ENCODE measurements around the gene PRSS22.
A peak's percentile ranks its signal among the peaks of the same experiment; 100 is the strongest.

The PRSS22 gene

DNA sequence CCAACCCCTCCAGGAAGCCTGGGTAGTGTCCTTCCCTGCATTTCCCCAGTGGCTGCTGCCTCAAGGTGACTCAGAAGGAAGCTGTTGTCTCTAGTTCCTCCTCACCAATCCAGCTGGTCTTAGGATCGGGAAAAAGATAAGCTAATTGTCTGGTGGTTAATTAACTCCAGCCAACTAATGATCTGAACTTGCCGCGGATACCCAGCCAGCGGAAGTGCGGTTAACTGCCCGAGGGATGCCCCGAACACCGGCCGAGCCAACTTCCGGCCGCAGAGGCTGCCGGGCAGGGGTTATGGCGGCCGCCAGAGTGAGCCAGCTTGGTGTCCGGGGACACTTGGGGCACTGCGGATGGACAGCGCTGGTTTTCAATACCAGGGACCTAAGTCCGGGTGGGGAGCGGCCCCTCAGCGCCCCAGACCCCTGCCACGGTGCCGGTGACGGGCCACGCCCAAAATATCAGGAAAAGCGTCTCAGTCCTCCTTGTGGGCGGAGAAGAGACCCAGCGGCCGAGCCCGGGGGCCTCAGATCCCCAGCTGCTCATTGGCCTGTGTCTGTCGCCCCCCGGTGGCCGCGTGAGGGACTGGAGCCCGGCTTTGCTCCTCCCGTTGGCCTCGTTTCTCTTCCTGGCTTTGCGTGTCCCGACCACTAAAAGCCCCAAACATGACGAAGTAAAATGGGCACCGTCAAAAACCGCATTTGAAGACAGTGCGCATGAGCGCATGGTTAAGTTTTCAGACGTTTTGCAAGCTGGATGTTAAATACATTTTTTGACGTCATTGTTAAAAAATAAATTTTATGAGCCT, 10.2 kb upstream of the PRSS22 start:
- no peak for TF ChIP-seq EZH2phosphoT487 (conservative IDR thresholded peaks at IDR 0.05; ENCODE audit: low read length)
- TF ChIP-seq, protein P1, sequence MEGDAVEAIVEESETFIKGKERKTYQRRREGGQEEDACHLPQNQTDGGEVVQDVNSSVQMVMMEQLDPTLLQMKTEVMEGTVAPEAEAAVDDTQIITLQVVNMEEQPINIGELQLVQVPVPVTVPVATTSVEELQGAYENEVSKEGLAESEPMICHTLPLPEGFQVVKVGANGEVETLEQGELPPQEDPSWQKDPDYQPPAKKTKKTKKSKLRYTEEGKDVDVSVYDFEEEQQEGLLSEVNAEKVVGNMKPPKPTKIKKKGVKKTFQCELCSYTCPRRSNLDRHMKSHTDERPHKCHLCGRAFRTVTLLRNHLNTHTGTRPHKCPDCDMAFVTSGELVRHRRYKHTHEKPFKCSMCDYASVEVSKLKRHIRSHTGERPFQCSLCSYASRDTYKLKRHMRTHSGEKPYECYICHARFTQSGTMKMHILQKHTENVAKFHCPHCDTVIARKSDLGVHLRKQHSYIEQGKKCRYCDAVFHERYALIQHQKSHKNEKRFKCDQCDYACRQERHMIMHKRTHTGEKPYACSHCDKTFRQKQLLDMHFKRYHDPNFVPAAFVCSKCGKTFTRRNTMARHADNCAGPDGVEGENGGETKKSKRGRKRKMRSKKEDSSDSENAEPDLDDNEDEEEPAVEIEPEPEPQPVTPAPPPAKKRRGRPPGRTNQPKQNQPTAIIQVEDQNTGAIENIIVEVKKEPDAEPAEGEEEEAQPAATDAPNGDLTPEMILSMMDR (IDR thresholded peaks at IDR 0.05; ENCODE audit: insufficient read depth, low read length, poor library complexity, severe bottlenecking) = peak; percentile 77
- Histone ChIP-seq H3K79me2 (ENCODE audit: insufficient read depth, low read length) (no peaks in the 10 kb centered on the region), H3K27me3 (ENCODE audit: low read length) (no peaks in the 10 kb centered on the region), H2AFZ (ENCODE audit: low read depth, low read length, severe bottlenecking) (peak overlapping the region; percentile 91), H3K36me3 (ENCODE audit: low read length) (no peaks in the 10 kb centered on the region), H3K4me2 (ENCODE audit: low read depth, low read length, poor library complexity, severe bottlenecking) (peak overlapping the region; percentile 71), H3K9me2 (replicated peaks; ENCODE audit: insufficient read depth, low read length) (no peaks in the 10 kb centered on the region), H3K4me3 (ENCODE audit: insufficient read depth, low read length, poor library complexity, severe bottlenecking) (peak overlapping the region; percentile 56), H3F3A (ENCODE audit: insufficient read depth) (peaks cover 4% of the 10 kb centered on the region; the same call in 1 of the 2 replicates), H3K9ac (ENCODE audit: low read length) (peak overlapping the region; percentile 62), H4K20me1 (ENCODE audit: low read depth, low read length) (no peaks in the 10 kb centered on the region), H3K9me3 (ENCODE audit: insufficient read depth, low read length) (no peaks in the 10 kb centered on the region), H3K27ac (ENCODE audit: low read depth, low read length) (peak overlapping the region; percentile 46)

DNA sequence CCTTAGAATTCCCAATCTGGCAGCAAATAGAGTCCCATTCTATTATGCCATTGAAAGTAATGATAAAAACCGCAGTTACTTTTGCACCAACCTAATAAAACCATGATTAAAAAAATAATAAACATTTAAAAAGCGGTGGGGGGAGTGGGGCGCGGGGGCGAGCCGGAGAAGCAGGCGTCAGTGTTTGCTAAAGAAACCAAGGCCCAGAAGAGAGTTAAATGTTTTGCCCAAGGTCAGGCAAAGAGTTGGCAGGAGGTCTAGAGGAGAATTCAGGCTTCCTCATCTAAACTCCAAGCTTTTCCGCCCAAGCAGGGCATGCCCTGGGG, 9.7 kb upstream of the PRSS22 start:
- peak overlapping the region; percentile 62 for H3K9ac ChIP-seq (ENCODE audit: low read length)
- peak overlapping the region; percentile 56 for H3K4me3 ChIP-seq (ENCODE audit: insufficient read depth, low read length, poor library complexity, severe bottlenecking)
- H2AFZ ChIP-seq (ENCODE audit: low read depth, low read length, severe bottlenecking) = peak overlapping the region; percentile 91
- H3K4me2 ChIP-seq (ENCODE audit: low read depth, low read length, poor library complexity, severe bottlenecking) = peak overlapping the region; percentile 71
- H3K27me3 ChIP-seq (ENCODE audit: low read length) = no peaks in the 10 kb centered on the region
- H3K9me2 ChIP-seq (replicated peaks; ENCODE audit: insufficient read depth, low read length) = no peaks in the 10 kb centered on the region
- no peaks in the 10 kb centered on the region for H3K79me2 ChIP-seq (ENCODE audit: insufficient read depth, low read length)
- H3K36me3 ChIP-seq (ENCODE audit: low read length) = no peaks in the 10 kb centered on the region
- peaks cover 4% of the 10 kb centered on the region; the same call in 1 of the 2 replicates for H3F3A ChIP-seq (ENCODE audit: insufficient read depth)
- no peaks in the 10 kb centered on the region for H4K20me1 ChIP-seq (ENCODE audit: low read depth, low read length)
- TF ChIP-seq, protein P1 (IDR thresholded peaks at IDR 0.05; ENCODE audit: insufficient read depth, low read length, poor library complexity, severe bottlenecking) = no peak
- no peak for TF ChIP-seq EZH2phosphoT487 (conservative IDR thresholded peaks at IDR 0.05; ENCODE audit: low read length)
- H3K27ac ChIP-seq (ENCODE audit: low read depth, low read length) = peak overlapping the region; percentile 46
- no peaks in the 10 kb centered on the region for H3K9me3 ChIP-seq (ENCODE audit: insufficient read depth, low read length)

DNA sequence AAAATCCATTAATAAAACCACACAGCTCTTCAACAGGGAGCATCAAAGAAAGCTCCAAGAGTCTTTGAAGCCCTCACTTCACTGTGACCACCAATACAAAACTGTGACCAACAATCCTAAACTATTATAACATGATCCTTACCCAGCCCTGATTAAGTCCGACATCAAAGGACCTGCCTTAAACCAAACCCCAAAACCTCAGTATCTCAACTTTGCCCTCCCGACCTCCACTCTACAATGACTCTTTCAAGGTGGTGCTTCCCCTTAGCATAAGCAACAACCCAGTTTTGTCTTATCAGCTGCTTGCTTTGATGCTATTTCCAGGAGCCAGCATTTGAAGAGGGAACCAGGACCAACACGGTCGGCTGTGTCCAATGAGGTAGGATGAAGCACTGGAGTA, 8.5 kb upstream of the PRSS22 start:
- H3F3A ChIP-seq (ENCODE audit: insufficient read depth) = peaks cover 4% of the 10 kb centered on the region; the same call in 1 of the 2 replicates
- no peaks in the 10 kb centered on the region for H3K9me3 ChIP-seq (ENCODE audit: insufficient read depth, low read length)
- H3K4me2 ChIP-seq (ENCODE audit: low read depth, low read length, poor library complexity, severe bottlenecking) = no peak overlapping the region
- H3K36me3 ChIP-seq (ENCODE audit: low read length) = no peaks in the 10 kb centered on the region
- no peaks in the 10 kb centered on the region for H3K27me3 ChIP-seq (ENCODE audit: low read length)
- H3K4me3 ChIP-seq (ENCODE audit: insufficient read depth, low read length, poor library complexity, severe bottlenecking) = no peak overlapping the region
- no peaks in the 10 kb centered on the region for H4K20me1 ChIP-seq (ENCODE audit: low read depth, low read length)
- TF ChIP-seq, protein P1 (IDR thresholded peaks at IDR 0.05; ENCODE audit: insufficient read depth, low read length, poor library complexity, severe bottlenecking) = no peak
- no peak for TF ChIP-seq EZH2phosphoT487 (conservative IDR thresholded peaks at IDR 0.05; ENCODE audit: low read length)
- H3K27ac ChIP-seq (ENCODE audit: low read depth, low read length) = no peak overlapping the region
- H3K9ac ChIP-seq (ENCODE audit: low read length) = no peak overlapping the region
- H3K79me2 ChIP-seq (ENCODE audit: insufficient read depth, low read length) = no peaks in the 10 kb centered on the region
- H3K9me2 ChIP-seq (replicated peaks; ENCODE audit: insufficient read depth, low read length) = no peaks in the 10 kb centered on the region
- no peak overlapping the region for H2AFZ ChIP-seq (ENCODE audit: low read depth, low read length, severe bottlenecking)

Measured in SU-DHL-6 (cell line).